ENCODE measurements around the gene PTPRG.

GRCh38 chr3:61618231-61618630 is 56.9 kb downstream of the PTPRG start:
- TF ChIP-seq CTCF (IDR thresholded peaks at IDR 0.05; ENCODE audit: insufficient read depth, low read depth, low read length) (no peak), EZH2 (IDR thresholded peaks at IDR 0.05; ENCODE audit: insufficient read depth, low read length) (no peak)
